OCI-LY3 (cell line): Measurements from ENCODE around the gene NPTX1.

ENCODE experiments used
- H2AFZ ChIP-seq: fragments of 200-600, 300-600 bp; shearing (Covaris generic); 2 replicates; pipeline ENCODE4 v1.6.0; 2014; ENCODE audit warnings: antibody characterized with exemption, low read depth, low read length
- H3K27ac ChIP-seq: fragments of 200-600, 300-600 bp; sonication (generic); 2 replicates; pipeline ENCODE4 v1.5.1; 2014; ENCODE audit warnings: mild to moderate bottlenecking, low read length, moderate library complexity, mixed read lengths
- H3K27me3 ChIP-seq: fragments of 200-600, 300-600 bp; sonication (generic); 2 replicates; pipeline ENCODE4 v1.6.1; 2014; ENCODE audit warnings: low read depth, low read length, mixed read lengths
- H3K36me3 ChIP-seq: fragments of 200-600, 300-600 bp; sonication (generic); replicated peaks from 2 replicates; pipeline ENCODE3; 2014; ENCODE audit warnings: low read depth, low read length, mixed read lengths
- H3K4me1 ChIP-seq: fragments of 300-600, 200-600 bp; sonication (generic); 2 replicates; pipeline ENCODE4 v1.6.1; 2014; ENCODE audit warnings: low read length, mixed read lengths
- H3K4me2 ChIP-seq: fragments of 200-600, 300-600 bp; sonication (generic); 2 replicates; pipeline ENCODE4 v1.6.1; 2014; ENCODE audit warnings: low read length, mixed read lengths
- H3K4me3 ChIP-seq: fragments of 300-600, 200-600 bp; sonication (generic); 2 replicates; pipeline ENCODE4 v1.5.1; 2014; ENCODE audit warnings: antibody characterized with exemption, mild to moderate bottlenecking, low read length, moderate library complexity
- H3K79me2 ChIP-seq: fragments of 300-600, 200-600 bp; shearing (Covaris generic); 2 replicates; pipeline ENCODE4 v1.6.1; 2014; ENCODE audit warnings: mild to moderate bottlenecking, low read length, mixed read lengths
- H3K9ac ChIP-seq: fragments of 300-600, 200-600 bp; shearing (Covaris generic); 2 replicates; pipeline ENCODE4 v1.6.0; 2014; ENCODE audit warnings: mild to moderate bottlenecking, low read length, moderate library complexity
- H3K9me3 ChIP-seq: fragments of 200-600, 300-600 bp; shearing (Covaris generic); 2 replicates; pipeline ENCODE4 v1.6.1; 2014; ENCODE audit warnings: low read length, mixed read lengths; ENCODE audit not compliant: insufficient read depth
- H4K20me1 ChIP-seq: fragments of 200-600, 300-600 bp; sonication (generic); 2 replicates; pipeline ENCODE4 v1.6.1; 2016; ENCODE audit warnings: low read length, mixed read lengths; ENCODE audit not compliant: insufficient read depth
- EZH2phosphoT487 ChIP-seq: fragments of 200-600 bp; shearing (Covaris generic); IDR thresholded peaks from 2 replicates; pipeline ENCODE4 v1.6.1; 2018; ENCODE audit warnings: antibody characterized with exemption, mixed run types, low read depth
- TF ChIP-seq, protein P1 (sequence below): fragments of 200-600, 300-600 bp; sonication (generic); IDR thresholded peaks from 2 replicates; pipeline ENCODE4 v1.5.1; 2014; ENCODE audit warnings: antibody characterized with exemption, low read length, low read depth

Gene NPTX1

DNA sequence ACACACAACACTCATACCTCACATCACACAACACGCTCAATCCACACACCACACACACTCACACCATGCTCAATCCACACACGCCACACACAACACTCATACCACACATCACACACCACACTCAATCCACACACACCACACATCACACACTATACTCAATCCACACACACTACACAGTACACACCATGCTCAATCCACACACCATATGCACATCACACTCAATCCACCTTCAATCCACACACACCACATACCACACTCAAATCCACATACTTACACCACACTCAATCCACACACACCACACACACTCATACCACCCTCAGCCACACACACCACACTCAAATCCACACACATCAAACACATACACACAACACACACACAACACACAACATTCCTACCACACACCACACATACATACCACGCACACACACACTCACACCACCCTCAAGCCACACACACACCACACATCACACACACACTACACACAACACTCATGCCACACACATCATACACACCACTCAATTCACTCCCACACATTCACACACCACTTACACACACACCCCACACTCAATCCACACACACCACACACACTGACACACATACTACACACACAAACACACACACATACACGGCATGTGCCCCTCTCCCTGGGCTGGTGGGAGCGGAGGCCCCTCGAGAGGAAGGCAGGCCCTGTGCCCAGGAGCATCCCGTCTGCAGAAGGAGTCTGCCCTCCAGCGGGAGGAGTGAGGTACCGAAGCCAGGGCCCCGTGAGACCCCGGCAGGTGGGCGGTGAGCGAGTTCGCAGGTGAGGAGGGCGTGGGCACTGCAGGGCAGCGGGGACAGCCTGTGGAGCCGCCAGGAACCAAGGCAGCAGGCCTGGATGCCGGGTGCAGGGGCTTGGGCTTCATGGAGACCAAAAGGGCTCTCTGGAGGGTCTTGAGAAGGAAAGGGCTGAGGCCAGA is 35.1 kb upstream of the NPTX1 start:
- Histone ChIP-seq H2AFZ (no peak overlapping the region), H3K4me3 (no peak overlapping the region), H3K36me3 (no peaks in the 10 kb centered on the region), H4K20me1 (no peaks in the 10 kb centered on the region), H3K79me2 (no peaks in the 10 kb centered on the region), H3K27ac (no peak overlapping the region), H3K4me1 (no peaks in the 10 kb centered on the region), H3K27me3 (no peaks in the 10 kb centered on the region), H3K4me2 (no peak overlapping the region), H3K9ac (no peak overlapping the region), H3K9me3 (no peaks in the 10 kb centered on the region)
- TF ChIP-seq, protein P1, sequence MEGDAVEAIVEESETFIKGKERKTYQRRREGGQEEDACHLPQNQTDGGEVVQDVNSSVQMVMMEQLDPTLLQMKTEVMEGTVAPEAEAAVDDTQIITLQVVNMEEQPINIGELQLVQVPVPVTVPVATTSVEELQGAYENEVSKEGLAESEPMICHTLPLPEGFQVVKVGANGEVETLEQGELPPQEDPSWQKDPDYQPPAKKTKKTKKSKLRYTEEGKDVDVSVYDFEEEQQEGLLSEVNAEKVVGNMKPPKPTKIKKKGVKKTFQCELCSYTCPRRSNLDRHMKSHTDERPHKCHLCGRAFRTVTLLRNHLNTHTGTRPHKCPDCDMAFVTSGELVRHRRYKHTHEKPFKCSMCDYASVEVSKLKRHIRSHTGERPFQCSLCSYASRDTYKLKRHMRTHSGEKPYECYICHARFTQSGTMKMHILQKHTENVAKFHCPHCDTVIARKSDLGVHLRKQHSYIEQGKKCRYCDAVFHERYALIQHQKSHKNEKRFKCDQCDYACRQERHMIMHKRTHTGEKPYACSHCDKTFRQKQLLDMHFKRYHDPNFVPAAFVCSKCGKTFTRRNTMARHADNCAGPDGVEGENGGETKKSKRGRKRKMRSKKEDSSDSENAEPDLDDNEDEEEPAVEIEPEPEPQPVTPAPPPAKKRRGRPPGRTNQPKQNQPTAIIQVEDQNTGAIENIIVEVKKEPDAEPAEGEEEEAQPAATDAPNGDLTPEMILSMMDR: no peak
- no peak for TF ChIP-seq EZH2phosphoT487

DNA sequence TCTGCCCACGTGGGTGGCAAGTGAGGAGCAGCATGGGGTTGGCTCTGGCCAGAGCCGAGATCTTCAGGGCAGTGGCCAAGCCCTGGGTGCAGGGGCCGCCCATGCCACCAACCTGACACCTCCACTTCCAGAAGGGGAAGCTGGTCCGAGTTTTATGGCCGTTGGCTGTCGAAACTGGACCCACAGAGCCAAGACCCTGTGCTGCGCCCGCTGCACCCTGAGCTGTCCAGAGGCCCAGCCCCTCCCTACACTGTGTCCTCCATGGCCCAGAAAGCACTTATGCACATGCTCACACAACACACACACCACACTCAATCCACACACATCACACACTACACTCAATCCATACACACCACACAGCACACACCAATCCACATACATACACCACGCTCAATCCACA is 34.4 kb upstream of the NPTX1 start:
- no peaks in the 10 kb centered on the region for H3K27me3 ChIP-seq
- H3K4me2 ChIP-seq: no peak overlapping the region
- no peaks in the 10 kb centered on the region for H4K20me1 ChIP-seq
- no peak overlapping the region for H2AFZ ChIP-seq
- no peak overlapping the region for H3K9ac ChIP-seq
- no peak overlapping the region for H3K27ac ChIP-seq
- TF ChIP-seq, protein P1: no peak
- TF ChIP-seq EZH2phosphoT487: no peak
- H3K9me3 ChIP-seq: no peaks in the 10 kb centered on the region
- no peaks in the 10 kb centered on the region for H3K4me1 ChIP-seq
- H3K79me2 ChIP-seq: no peaks in the 10 kb centered on the region
- H3K4me3 ChIP-seq: no peak overlapping the region
- no peaks in the 10 kb centered on the region for H3K36me3 ChIP-seq

DNA sequence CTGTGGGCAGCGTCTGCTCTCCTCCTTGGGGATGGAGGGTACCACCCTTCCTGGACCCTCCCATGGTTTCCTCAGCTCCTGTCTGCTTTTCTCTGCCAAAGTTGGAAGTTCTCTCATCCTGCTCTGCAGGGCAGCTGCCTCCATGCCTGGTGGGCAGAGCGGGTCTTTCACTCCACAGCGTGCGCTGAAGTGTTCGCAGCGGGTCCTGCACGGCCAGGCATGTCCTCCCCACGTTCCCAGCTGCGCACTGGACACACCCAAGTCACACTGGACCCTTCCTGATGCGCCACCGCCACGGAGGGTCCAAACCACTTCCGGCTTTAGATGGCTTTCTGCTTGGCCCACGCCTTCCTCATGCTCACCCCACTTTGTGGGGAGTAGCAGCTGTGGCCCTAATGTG is 33.7 kb upstream of the NPTX1 start:
- Histone ChIP-seq H3K4me2 (no peak overlapping the region), H2AFZ (no peak overlapping the region), H3K79me2 (no peaks in the 10 kb centered on the region), H3K36me3 (no peaks in the 10 kb centered on the region), H3K4me3 (no peak overlapping the region), H3K9ac (no peak overlapping the region), H4K20me1 (no peaks in the 10 kb centered on the region), H3K4me1 (no peaks in the 10 kb centered on the region), H3K27ac (no peak overlapping the region), H3K27me3 (no peaks in the 10 kb centered on the region), H3K9me3 (no peaks in the 10 kb centered on the region)
- no peak for TF ChIP-seq EZH2phosphoT487
- TF ChIP-seq, protein P1: no peak

- H3K4me2 ChIP-seq: no peak overlapping the region
- H3K27ac ChIP-seq: no peak overlapping the region
- no peaks in the 10 kb centered on the region for H3K4me1 ChIP-seq
- H3K4me3 ChIP-seq: no peak overlapping the region
- H4K20me1 ChIP-seq: no peaks in the 10 kb centered on the region
- H2AFZ ChIP-seq: no peak overlapping the region
- H3K9ac ChIP-seq: no peak overlapping the region
- H3K27me3 ChIP-seq: no peaks in the 10 kb centered on the region
- H3K79me2 ChIP-seq: no peaks in the 10 kb centered on the region
- TF ChIP-seq EZH2phosphoT487: no peak
- no peaks in the 10 kb centered on the region for H3K9me3 ChIP-seq
- no peaks in the 10 kb centered on the region for H3K36me3 ChIP-seq
These were observed 32.9 kb upstream of the NPTX1 start for GRCh38 chr17:80509311-80509710.
